Measurements from ENCODE around the gene CD99. TPM values are rescaled to one million over a fixed set of nuclear protein-coding genes. Genes with fewer than 3 reads are reported as not detected.

The CD99 gene
- total and polyA plus RNA-seq, 12 donors, result 89.4 to 266 (median 184) TPM

DNA sequence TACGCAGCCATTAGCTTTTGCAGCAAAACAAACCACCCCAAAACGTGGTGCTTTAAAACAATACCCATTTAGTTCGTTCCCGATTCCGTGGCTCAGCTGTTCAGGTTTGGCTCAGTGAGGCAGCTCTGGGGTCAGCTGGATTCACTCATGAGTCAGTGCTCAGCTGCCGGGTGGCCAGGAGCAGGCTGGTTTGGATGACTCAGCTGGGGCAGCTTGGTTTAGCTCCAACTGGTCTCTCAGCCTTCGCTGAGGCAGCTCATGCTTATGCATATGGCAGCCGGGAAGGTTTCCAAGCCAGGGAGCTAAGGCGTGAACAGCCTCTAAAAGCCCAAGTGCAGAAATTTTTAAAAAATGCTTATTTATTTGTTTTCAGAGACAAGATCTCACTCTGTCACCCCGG, 13.3 kb upstream of the CD99 start:
- intact Hi-C loops (cut with DNase I), result no loop called here
- no peaks in the 10 kb centered on the region for H3K36me3 ChIP-seq (replicated peaks in 1 of 2)
- H3K4me1 ChIP-seq (replicated peaks in 1 of 2), result no peaks in the 10 kb centered on the region
- no peak overlapping the region for H3K4me3 ChIP-seq
- WGBS, 4 donors, result 29 to 57% (median 43%) methylated on average over 8 to 10 of the region's 10 CpGs
- H3K27me3 ChIP-seq, result no peaks in the 10 kb centered on the region
- TF ChIP-seq CTCF (IDR thresholded peaks at IDR 0.05) (no peak), POLR2A (IDR thresholded peaks at IDR 0.05) (no peak)
- peak; percentile 83 to 96 (median 92) for DNase-seq
- no peak overlapping the region for H3K27ac ChIP-seq
- no peaks in the 10 kb centered on the region for H3K9me3 ChIP-seq (replicated peaks in 1 of 3)

GRCh38 chrX:2678583-2678982, 12.5 kb upstream of the CD99 start:
- Histone ChIP-seq H3K9me3 (replicated peaks in 1 of 3) (no peaks in the 10 kb centered on the region), H3K36me3 (replicated peaks in 1 of 2) (no peaks in the 10 kb centered on the region), H3K4me1 (replicated peaks in 1 of 2) (no peaks in the 10 kb centered on the region), H3K27me3 (no peaks in the 10 kb centered on the region), H3K4me3 (no peak overlapping the region), H3K27ac (no peak overlapping the region)
- TF ChIP-seq CTCF (IDR thresholded peaks at IDR 0.05) (no peak), POLR2A (IDR thresholded peaks at IDR 0.05) (no peak)
- DNase-seq, result no peak
- intact Hi-C loops (cut with DNase I), result no loop called here
- 67 to 88% (median 73%) methylated on average over 5 of the region's 5 CpGs for WGBS, 4 donors

GRCh38 chrX:2679534-2680485, 11.3 kb upstream of the CD99 start:
- 66 to 69% (median 68%) methylated on average over 9 of the region's 9 CpGs for WGBS, 4 donors
- H3K27me3 ChIP-seq, result no peaks in the 10 kb centered on the region
- no peaks in the 10 kb centered on the region for H3K9me3 ChIP-seq (replicated peaks in 1 of 3)
- H3K27ac ChIP-seq, result no peak overlapping the region
- H3K4me3 ChIP-seq, result no peak overlapping the region
- no peak for DNase-seq
- no peaks in the 10 kb centered on the region for H3K4me1 ChIP-seq (replicated peaks in 1 of 2)
- no peak for TF ChIP-seq POLR2A (IDR thresholded peaks at IDR 0.05)
- no peak for TF ChIP-seq CTCF (IDR thresholded peaks at IDR 0.05)
- intact Hi-C loops (cut with DNase I), result no loop called here
- H3K36me3 ChIP-seq (replicated peaks in 1 of 2), result no peaks in the 10 kb centered on the region

DNA sequence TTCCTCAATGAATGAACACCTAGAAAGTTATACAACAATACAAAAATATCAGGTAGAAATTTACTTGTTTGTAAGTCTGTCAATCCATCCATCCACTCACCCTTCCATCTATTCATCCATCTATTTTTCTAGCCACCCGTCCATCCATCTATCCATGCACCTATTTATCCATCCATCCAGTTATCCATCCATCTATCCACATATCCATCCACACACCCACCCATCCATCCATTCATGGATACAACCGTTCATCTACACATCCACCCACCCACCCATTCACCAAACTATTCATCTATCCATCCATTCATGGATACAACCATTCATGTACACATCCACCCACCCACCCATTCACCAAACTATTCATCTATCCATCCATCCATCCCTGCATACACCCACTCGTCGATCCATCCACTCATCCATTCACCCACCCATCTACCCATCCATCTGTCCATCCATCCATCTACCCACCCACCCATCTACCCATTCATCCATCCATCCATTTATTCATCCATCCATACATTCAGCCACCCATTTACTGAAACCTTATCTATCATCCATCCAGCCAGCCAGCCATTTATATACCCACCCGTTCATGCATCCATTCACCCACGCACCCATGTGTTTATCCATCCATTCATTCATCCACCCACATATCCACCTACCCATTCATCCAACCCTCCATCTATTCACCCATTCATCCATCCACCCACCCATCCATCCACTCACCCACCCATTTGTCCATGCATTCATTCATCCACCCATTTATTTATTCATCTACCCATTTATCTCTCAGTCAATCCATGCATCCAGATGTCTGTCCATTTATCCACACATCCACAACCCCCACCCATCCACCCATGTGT, 10.4 kb upstream of the CD99 start:
- Histone ChIP-seq H3K27ac (no peak overlapping the region), H3K27me3 (no peaks in the 10 kb centered on the region), H3K4me1 (replicated peaks in 1 of 2) (no peaks in the 10 kb centered on the region), H3K9me3 (replicated peaks in 1 of 3) (no peaks in the 10 kb centered on the region), H3K4me3 (no peak overlapping the region), H3K36me3 (replicated peaks in 1 of 2) (no peaks in the 10 kb centered on the region)
- DNase-seq, result no peak
- intact Hi-C loops (cut with DNase I), result no loop called here
- TF ChIP-seq CTCF (IDR thresholded peaks at IDR 0.05), result no peak
- 57 to 87% (median 75%) methylated on average over 6 of the region's 6 CpGs for WGBS, 4 donors

Data from adrenal gland (tissue), 12 donors.